Suprapubic skin (tissue), 4 donors: ENCODE results near the gene MALAT1.
"Not testable (repeated sequence)": the region's sequence is repeated elsewhere in the genome, so short reads cannot be mapped to it uniquely, and the experiment has no call there.

Source experiments
- EP300 ChIP-seq: sonication (generic); formaldehyde crosslinking; IDR thresholded peaks from one replicate; pipeline ENCODE4 v1.6.1; 2017; ENCODE audit warnings: antibody characterized with exemption
- POLR2A ChIP-seq, 2 donors: fragments of 450-650 bp; IDR thresholded peaks; one replicate each; pipeline ENCODE4 v1.6.1; 2017; ENCODE audit warnings: antibody characterized with exemption in 2 of 2, mild to moderate bottlenecking in 2 of 2, moderate library complexity in 2 of 2
- POLR2AphosphoS5 ChIP-seq, 3 donors: sonication (generic); formaldehyde crosslinking; IDR thresholded peaks; one replicate each; pipeline ENCODE4 v1.6.1; 2017; ENCODE audit warnings: antibody characterized with exemption in 3 of 3
- TF ChIP-seq, protein P1 (sequence below), 2 donors: fragments of 200-600 bp in 1 of 2; fragments of 450-650 bp in 1 of 2; sonication (generic) in 1 of 2; IDR thresholded peaks; one replicate each; pipeline ENCODE4 v1.5.1; 2016 to 2019; ENCODE audit warnings: antibody characterized with exemption in 2 of 2, mild to moderate bottlenecking in 1 of 2, moderate library complexity in 1 of 2

DNA sequence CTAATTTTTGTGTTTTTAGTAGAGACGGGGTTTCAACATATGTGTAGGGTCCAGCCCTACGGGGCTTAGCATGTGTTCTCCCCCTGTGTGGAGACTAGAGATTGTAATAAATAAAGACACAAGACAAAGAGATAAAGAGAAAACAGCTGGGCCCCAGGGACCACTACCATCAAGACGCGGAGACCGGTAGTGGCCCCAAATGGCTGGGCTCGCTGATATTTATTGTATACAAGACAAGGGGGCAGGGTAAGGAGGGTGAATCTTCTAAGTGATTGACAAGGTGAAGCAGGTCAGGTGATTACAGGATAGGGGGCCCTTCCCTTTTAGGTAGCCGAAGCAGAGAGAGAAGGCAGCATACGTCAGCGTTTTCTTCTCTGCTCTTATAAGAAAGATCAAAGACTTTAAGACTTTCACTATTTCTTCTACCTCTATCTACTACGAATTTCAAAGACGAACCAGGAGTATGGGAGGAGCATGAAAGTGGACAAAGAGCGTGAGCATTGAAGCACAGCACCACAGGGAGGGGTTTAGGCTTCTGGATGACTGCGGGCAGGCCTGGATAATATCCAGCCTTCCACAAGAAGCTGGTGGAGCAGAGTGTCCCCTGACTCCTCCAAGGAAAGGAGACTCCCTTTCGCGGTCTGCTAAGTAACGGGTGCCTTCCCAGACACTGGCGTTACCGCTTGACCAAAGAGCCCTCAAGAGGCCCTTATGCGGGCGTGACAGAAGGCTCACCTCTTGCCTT is 23.1 kb downstream of the MALAT1 start:
- TF ChIP-seq POLR2A (IDR thresholded peaks at IDR 0.05); POLR2AphosphoS5 (IDR thresholded peaks at IDR 0.05); EP300: not testable (repeated sequence)
- TF ChIP-seq, protein P1, sequence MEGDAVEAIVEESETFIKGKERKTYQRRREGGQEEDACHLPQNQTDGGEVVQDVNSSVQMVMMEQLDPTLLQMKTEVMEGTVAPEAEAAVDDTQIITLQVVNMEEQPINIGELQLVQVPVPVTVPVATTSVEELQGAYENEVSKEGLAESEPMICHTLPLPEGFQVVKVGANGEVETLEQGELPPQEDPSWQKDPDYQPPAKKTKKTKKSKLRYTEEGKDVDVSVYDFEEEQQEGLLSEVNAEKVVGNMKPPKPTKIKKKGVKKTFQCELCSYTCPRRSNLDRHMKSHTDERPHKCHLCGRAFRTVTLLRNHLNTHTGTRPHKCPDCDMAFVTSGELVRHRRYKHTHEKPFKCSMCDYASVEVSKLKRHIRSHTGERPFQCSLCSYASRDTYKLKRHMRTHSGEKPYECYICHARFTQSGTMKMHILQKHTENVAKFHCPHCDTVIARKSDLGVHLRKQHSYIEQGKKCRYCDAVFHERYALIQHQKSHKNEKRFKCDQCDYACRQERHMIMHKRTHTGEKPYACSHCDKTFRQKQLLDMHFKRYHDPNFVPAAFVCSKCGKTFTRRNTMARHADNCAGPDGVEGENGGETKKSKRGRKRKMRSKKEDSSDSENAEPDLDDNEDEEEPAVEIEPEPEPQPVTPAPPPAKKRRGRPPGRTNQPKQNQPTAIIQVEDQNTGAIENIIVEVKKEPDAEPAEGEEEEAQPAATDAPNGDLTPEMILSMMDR (IDR thresholded peaks at IDR 0.05): not testable (repeated sequence)
